ENCODE data around the gene MALL.
"Not testable (repeated sequence)": the region's sequence is repeated elsewhere in the genome, so short reads cannot be mapped to it uniquely, and the experiment has no call there.

The MALL gene

DNA sequence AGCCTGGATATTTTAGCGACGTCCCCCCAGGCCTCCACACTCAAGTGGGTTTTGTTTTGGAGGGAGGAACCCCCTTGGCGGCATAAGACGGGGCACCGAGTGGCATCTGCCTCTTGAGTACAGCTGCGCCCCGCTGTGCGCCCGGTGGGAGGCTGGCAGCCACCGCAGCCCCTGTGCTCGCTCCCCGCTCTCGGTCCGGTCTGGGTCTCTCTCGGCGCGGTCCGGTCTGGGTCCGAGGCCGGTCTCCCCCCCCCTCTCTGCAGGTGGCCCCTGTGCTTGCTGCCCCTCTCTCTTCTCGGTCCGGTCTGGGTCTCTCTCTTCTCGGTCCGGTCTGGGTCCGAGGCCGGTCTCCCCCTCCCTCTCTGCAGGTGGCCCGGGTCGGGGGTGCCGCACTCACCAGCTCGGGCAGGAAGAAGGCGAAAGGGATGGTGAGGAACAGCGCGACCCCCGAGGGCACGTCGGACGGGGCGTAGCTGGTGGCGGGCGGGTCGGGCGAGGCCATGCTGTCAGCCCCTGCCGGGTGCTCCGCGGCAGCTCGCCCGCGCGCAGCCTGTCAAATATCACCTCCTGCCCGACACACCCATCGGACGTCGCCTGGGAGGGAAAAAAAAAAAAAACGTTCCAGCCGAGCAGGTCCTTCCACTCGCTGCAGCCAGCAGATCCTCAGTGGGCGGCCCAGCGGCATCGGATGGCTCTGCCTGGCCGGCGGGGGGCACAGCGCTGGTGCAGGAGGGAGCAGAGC lies at the start of gene MALL:
TSS of gene MALL (minus strand) at position 532 of the 742 bp plus-strand sequence. CDS start at position 502, 30 bp downstream.
- no peak for FAIRE-seq

DNA sequence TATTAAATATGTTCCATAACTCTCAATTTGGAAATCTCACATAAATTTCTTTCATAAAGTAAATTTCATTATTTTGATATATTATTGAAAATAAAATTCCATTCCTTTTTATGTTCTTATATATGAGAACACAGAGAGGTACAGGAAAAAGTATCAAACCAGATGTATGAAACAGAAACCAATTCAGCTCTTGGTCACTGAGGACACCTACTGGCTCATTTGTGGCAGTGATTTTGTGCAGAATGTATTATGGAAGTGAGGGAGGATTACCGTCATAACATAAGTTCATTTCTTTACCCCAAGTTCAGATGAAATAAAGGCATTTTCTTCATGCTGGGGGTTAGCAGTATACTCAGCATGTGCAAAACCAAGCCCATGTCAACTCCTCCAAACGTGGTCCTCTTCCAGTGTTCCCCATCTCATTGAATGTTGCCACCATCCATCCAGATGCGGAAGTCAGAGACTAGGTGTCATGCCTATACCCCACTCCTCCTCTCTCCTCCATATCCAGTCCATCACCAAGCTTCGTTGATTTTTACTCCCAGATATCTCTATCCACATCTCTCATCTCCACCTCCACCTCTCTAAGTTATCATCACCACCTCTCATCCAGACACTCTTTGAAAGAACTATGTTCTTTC lies 41.7 kb upstream of the MALL start:
- FAIRE-seq = peak; percentile 98

DNA sequence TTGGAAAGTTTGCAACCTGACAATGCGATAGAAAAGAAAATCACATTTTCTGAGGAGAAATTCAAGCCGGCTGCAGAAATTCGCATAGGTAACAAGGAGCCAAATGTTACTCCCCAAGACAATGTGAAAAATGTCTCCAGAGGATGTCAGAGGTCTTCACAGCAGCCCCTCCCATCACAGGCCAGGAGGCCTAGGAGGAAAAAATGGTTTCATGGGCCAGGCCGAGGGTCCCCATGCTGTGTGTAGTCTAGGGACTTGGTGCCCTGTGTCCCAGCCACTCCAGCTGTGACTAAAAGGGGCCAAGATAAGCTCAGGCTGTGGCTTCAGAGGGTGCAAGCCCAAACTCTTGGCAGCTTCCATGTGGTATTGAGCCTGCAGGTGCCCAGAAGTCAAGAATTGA lies 39.2 kb upstream of the MALL start:
- not testable (repeated sequence) for FAIRE-seq

GRCh38 chr2:110154188-110154587 lies 38.6 kb upstream of the MALL start:
- not testable (repeated sequence) for FAIRE-seq

GRCh38 chr2:110153416-110153815 lies 37.8 kb upstream of the MALL start:
- FAIRE-seq = no peak

DNA sequence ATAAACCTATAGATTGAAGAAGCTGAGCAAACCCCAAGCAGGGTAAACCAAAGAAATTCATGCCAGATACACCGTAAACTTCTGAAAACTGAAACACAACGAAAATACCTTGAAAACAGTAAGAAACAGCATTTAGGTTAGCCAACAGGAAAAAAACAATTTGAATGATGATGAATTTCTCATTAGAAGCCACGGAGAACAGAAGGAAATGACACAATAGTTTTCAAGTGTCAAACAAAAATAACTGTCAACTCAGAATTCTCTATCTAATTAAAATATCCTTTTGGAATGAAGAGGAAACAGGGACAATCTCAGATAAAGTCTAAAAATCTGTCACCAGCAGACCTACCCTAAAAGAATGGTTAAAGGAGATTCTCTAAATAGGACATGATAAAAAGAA lies 37.3 kb upstream of the MALL start:
- no peak for FAIRE-seq

- FAIRE-seq = no peak
These were observed 34.0 kb upstream of the MALL start for GRCh38 chr2:110149330-110150220.

DNA sequence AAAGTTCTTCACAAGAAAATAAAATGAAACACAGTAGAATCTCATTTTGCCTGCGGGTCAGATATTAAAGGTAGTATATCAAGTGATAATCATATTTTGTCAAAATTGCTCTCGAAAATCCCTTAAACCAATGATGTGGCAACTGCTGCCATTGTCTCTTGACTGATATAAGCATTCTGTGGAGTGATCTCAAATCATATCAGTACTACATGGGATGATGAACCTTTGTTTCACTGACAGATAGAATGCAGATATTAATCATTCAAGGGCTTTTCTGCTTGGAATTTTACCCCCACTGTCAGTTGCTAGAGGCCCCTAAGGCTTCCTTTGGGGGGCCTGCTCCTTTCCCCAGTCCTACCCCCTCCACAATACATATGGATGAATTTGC lies 31.3 kb upstream of the MALL start:
- no peak for FAIRE-seq

- no peak for FAIRE-seq
These were observed 30.7 kb upstream of the MALL start for GRCh38 chr2:110146183-110146944.

DNA sequence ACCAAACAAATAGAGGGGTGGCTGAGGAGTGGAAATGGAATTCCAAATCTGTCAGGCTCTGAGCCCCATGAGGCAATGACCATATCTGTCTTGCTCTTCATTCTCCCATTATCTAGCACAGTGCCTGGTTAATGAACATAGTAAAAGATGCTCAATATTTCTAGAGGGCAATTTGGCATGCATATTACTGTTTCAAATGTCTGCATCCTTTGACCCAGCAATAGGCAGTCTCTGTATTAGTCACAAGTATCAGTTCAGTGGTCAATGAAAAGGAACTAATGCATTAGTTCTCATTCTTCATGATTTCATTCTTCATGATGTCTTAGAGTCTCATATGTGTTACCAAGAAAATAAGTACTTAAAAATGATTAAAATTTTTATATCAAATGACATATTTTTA lies 28.4 kb upstream of the MALL start:
- no peak for FAIRE-seq

- no peak for FAIRE-seq
These were observed 24.8 kb upstream of the MALL start for GRCh38 chr2:110140401-110140800.

DNA sequence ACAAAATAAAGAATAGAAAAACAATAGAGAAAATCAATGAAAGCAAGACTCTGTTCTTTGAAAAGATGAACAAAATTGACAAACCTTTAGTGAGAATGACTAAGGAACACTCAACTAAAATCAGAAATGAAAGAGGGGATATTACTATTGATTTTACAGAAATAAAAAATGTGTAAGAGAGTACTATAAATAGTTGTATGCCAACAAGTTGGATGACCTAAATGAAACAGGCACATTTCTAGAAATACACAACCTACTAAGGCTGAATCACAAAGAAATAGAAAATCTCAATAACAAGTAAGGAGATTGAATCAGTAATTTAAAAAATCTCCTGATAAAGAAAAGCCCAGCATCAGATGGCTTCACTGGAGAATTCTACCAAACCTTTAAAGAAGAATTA lies 18.4 kb upstream of the MALL start:
- no peak for FAIRE-seq

DNA sequence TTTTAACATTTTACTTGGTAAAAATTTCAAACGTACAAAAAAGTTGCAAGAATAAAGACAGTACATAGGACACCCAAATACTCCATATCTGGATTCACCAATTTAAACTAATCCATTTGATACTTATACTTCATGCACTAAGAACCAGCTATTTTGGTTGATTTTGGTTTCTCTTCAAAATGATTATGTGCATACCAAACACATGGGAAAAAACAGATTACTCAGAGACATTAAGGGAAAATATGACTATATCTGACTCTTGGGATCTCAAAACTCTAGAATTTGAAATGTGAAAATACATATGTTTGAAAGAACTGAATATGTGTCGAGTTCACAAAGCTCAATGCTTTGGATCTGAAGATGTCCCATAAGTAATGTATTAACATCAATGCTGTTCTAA lies 15.5 kb upstream of the MALL start:
- FAIRE-seq = no peak

GRCh38 chr2:110130757-110131156 lies 15.1 kb upstream of the MALL start:
- FAIRE-seq = no peak

- FAIRE-seq = no peak
These were observed 11.3 kb upstream of the MALL start for GRCh38 chr2:110126906-110127305.

DNA sequence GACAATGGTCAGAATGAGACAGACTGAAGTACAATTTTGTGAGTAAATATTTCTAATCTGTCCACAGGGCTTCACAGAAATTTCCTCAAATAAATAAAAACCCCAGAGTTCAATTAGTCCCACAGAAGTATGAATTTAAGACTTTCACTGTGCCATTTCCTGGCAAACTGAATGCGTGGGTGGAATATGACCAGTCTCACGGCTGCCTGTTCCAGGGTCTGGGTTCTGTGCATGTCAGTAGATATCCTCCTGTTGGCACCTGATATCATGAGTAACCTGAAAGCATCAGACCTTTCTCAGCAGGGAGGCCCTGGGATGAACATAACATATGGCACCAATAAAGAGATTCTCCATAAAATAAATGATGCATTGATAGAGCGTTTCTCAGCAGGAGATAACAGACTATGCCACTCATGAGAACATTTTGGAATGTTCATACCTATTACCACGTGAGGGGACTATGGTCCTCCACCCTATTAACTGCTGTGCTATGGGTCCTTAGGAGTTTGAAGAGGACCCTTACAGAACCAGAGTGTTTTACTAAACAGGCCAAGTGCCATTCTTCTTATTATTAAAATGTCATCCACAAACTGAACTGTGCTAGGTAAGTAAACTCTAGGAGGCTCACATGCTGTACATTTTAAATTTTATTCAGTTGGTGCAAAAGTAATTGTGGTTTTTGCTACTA lies 10.6 kb upstream of the MALL start:
- FAIRE-seq = no peak

DNA sequence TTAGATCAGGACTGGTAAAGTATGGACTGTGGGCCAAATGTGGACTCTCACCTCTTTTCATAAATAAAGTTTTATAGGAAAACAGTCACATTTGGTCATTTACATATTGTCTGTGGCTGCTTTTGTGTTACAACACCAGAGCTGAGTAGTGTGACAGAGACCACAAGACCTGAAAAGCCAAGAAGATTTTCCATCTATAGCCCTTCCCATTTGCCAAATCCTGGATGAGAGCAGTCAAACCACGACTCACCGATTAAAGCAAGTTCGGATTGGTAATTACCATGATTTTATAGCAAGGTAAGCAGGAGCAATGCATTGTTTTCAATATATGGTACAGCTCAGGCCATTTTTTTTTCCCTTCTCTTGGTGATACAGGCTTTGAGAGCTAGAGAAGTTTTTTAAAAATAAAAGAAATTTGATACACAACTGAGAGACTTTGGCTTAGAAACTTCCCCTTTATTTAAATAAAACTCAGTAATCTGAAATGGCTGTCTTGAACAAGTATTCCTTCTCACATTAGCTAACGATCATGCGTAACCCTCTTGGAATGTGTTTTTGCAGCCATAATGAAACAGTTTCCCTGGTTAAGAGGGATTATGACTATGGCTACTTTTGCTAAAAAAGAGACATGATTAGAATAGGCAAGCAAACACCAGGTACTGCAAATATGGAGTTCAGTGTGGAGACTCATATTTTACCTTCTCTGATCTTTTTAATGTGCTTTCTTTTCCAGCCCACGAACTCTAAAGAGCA lies 9.5 kb upstream of the MALL start:
- no peak for FAIRE-seq

DNA sequence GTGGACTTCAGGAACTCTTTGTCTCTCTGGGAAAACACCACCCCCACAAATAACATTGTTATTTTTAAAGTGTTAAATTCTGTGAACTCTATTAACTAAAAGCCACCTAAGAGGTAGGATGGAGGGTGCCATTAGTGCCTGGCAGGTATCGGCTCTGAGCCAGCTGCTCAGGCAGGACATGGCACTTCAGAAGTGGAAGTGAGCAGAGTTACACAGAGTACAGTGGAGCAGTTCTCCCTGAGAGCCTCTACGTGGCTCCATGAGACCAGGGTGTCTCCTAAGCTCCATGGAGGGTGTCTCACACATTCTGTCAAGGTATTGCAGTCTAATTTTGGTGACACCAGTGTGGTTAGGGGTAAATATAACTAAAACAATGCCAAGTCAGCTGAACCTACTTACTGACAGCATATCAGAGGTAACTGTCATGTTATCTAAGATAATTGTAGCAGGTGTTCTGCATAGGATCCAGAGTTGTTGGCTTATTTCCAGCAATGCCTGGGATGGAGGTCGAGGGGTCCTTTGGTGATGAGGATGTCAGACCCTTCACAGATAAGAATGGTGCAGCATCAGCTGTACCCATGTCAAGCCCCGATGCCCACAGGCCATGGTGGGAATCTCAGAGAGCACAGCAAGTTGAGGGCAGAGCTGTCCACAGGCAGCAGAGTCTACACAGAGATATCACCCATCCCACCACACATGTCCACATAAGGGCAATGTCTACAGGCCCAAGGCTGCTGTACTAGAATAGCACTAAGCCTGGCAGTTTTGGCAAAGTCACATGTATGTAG lies 8.6 kb upstream of the MALL start:
- no peak for FAIRE-seq

DNA sequence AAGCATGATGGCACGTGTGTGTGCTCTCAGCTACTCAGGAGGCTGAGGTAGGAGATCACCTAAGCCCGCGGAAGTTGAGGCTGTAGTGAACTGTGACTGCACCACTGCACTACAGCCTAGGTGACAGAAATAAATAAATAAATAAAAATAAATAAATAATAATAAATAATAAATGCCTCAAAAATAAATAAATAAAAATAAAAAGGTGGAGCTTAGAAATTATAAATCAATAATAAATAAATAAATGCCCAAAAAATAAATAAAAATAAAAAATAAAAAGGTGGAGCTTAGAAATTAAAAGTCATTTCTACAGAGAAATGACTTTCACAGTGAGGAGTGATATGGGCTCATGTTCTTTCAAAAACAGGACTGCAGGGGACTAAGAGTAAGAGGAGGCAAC lies 6.0 kb upstream of the MALL start:
- no peak for FAIRE-seq

DNA sequence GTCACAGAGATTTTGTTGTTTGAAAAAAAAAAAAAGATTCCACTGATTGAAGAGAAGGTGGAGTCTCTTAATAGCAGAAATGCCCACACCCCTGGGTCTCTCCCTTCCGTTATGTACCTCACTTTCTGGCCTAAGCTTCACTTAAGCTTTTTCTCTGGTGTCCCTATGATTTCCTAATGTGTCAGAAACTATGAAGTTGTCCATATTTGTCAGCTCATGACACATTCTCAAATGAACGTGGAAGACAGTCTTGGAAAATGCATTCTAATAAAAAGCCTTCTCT lies 5.4 kb upstream of the MALL start:
- no peak for FAIRE-seq

Measured in G401.6 (cell line).